Islet precursor cell (in vitro differentiated cells): ENCODE measurements around the gene FAM186B.
A peak's percentile ranks its signal among the peaks of the same experiment; 100 is the strongest.

Source experiments
- DNase-seq: peaks from one replicate; pipeline ENCODE4 v3.0.0-alpha.2; 2018

The FAM186B gene

DNA sequence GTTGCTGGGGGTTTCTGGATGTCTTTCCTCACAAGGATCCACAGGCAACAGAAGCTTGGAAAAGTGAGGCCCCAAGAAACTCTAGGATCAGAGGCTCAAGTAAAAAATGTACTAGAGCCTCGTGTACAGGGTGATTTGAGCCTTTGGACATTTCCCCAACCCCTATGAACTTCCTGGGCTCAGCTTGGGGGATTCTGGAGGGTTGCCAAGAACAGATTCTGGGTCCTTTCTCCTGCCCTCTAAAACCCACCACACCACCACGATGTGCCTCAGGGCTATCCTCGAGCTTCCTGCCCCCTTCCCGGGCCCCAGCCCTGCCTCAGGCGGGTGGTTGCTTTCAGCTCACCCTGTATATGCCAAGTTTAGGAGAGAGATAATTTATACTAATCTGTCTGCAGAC, 583 bp downstream of the FAM186B start:
- peak; percentile 41 for DNase-seq

DNA sequence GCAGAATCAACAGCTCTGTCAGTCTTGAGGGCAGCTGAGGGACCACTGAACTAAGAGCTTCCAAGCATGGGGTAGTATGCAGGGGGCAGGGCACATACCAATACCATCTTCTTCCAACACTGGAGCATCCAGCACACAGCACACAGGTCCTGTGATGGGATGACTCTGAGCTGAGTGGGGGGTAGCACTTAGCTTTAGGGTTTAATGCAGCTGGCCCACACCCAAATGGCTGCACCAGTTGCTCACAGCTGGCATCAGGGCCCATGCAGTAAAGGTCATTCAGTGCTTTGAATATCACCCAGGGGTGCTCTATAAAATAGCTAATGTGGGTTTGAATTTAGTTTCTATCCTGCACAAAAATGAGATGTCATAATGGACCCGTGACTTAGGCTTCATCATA, 1.7 kb downstream of the FAM186B start:
- DNase-seq = peak; percentile 32

DNA sequence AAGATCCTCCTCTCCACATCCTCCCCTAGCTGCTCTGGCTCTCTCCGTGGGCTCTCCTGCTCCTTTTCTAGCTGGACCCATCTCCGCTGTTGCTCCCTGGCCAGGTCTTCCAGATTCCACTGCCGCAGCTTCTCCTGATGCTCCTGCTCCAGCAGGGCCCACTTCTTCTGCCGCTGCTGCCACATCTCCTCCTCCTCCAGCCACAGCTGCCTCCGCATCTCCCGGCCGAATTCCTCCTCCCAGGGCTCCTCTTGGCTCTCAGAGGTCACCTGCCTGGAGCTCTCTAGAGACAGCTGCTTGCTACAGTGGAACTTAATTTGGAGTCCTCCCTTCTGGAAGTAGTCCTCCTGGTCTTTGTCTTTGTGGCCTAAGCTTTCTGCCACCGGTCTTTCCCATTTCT, 5.5 kb downstream of the FAM186B start:
- DNase-seq = peak; percentile 51

DNA sequence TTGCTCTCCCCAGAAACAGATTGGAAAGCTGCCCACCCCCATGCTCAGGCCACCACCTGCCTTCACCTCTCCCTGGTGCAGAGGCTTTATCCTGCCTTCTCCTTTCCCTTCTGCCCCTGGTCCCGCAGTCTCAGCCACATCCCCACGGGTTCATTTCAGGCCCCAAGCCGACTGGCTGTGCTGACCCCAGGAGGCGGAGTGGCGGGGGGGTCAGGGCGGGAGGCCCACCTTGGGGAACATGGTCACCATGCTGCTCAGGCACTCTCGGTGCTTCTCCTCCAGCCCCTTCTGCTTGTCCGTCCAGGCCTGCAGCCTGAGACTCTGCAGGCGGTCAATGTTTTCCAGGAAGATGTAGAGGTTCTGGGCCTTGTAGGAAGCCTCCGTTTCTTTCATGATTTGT, 6.9 kb downstream of the FAM186B start:
- peak; percentile 53 for DNase-seq

DNA sequence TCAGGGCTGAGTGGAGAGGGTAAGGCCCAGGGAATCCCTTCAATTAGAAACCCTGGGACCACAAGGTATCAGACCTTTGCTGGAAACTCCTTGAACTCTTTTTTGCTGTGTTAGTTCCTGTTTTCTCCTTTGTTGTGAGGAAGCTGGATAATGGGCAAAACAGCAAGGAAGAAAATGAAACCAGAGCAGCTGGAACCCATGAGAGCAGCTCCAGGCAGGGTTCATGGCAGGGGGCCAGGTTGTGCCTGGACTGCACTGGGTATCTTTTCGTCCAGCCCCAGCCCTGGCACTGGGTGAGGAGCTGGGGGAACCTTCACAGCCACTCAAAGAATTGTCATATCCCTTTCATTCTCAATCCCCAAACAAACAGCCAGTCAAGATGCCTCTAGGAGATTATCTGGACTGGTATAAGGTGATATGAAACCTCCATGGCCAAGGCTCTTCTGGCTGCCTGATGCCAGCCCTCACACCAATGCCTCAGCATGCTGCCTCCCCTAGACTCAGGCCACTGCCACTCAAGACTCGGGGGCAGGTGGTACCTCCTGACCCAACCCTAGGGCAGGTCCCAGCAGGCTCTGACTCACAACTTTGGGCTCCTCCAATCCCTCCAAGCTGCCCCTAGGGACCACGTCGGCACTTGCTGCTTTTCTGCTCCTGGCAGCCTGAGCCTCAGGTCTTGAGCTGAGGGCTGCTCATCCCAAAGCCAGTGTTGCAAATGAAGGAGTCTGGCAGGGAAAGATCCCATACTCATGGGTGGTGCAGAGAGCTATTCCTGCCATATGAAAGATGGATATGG, 16.5 kb downstream of the FAM186B start:
- peak; percentile 48 for DNase-seq

DNA sequence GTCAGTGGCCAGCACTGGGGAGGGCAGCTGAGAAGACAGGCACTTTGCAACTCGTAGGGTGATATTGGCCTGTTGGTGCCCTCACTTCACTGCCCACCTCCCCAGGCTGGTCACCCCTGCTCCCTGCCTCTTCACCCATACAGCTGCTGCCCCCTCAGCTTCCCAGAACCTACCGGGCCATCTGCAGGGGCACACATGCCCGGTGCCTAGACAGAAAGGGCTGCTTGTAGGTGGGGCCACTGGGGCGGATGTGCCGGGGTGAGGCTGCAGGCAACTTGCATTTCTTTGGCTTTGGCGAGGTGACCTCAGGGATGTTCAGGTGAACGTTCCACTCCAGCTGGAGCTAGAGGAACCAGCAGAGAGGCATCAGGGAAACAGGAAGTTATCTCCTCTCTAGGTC, 17.2 kb downstream of the FAM186B start:
- DNase-seq = peak; percentile 52

DNA sequence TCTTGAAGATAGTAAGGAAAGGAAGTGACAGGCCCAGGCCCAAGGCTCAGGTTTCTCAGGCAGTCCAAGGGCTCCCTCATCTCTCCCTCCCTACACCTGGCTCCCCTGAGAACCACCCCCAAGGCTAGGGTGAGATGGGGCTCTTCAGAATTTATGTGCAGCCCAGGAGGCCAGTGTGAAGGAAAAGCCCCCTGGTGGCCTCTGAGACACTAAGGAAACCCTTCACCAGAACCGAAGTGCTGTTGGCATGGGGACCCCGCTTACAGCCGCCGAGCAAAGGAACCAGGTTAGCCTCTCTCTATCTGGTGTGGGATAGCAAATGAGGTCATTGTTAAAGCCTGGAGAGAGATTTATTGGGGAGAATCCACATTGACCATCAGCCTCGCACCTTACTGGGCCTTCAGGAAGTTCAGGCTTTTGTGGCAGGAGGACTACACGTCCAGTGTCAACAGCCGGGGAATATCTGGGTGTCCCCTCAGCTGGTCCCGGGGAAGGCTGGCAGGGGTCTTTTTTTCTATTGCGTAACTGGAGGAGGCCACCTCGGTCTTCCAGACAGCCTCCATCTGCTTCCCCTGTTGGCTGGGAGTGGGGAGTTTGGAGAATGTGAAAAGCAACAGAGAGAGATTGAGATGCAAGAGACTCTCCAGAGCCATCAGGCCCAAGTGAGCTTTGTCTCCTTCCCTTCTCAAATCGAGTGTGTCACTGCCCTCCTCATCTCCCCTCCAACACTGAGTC, 18.1 kb downstream of the FAM186B start:
- DNase-seq = peak; percentile 52

DNA sequence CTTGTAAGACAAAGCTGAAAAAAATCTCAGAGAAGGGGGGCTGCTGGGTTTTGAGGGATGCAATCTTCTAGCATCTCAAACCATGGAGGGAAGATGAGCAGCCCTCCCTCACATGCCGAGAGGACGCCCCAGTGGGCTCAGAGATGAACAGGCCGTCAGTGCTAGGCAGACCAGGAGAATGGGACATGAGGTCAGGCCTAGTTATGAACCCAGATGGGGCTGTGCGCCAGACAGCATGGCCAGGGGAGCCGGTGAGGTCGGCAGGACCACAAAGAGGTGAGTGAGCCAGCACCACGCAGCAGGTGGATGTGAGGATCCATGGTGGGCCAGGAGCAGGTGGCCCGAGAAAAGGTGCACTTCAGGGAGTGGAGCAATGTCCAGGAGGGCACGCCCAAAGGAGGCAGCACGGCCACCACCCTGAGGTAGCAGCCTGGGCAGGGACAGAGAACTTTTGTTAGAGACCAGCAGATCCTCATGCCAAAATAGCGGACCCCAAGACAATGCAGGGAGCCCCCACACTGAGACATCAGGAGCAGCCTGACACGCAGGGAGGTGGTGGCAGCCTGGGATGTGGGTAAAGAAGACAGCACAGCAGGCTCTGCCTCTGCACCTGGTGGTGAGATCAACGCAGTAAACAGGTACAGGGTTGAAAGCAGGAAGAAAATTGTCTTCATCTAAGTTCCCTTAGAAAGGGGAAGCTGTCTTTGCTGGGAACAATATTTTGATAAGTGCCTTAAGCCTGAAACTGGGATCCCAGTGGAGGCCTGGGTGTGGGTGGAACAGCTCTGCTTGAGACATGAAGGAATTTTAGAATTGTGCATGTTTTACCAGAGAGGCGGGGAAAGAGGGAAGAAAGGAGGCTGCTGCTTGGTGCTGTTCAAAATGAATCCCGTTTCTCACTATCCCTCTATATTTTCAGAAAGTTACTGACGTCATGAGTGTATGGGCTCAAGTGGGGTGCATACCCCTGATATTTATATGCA, 19.7 kb downstream of the FAM186B start:
- peak; percentile 52 for DNase-seq

DNA sequence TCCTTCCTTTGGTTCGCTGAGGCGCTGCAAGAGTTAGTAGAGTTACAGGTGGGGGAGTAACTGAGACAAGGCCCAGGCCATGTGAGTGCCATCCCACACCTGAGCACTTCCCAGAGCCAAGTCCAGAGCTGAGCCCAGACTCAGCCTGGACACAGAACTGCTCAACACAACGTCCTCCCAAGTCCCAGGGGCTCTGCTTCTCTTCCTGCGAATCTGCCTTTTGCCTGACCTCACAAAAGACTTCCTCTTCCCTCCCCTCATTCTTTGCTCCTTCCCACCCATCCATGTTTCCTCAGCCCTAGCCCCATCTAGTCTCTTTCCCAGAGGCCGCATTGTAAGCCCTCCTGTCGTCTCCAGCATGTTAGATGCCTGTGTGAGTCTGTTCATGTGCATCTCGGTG, 20.8 kb downstream of the FAM186B start:
- DNase-seq = no peak

DNA sequence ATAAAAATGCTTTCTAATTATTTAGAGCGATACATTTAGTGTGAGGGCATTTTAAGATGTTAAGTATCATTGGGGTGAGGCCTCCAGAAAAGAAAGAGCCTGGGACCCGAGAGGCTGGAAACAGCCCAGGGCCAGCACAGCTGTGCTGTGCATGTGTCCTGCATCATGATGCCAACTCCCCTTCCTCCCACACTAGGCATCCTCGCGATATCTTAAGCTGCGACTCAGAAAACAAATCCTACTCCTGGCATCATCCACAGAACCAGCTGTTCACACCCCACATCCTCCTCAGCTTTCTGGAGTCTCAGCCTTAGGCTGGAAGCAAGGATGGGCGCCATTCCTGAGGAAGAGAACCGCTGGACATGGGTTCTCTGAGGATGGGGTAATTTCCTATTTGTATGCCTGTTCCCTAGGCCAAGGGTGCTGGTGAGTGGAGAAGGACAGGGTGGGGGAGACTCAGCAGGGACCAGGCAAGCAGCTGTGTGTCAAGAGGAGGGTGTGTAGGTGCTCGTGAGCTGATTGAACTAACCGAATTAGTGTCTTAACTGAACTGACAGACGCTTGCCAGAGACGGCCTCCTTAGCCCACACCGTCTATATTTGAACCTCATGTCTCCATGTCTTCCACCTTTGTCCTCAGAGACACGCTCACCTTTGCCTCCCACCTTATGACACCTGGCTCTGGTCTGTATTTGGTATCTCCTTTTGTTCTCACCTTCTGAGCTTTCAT, 21.9 kb downstream of the FAM186B start:
- peak; percentile 38 for DNase-seq

DNA sequence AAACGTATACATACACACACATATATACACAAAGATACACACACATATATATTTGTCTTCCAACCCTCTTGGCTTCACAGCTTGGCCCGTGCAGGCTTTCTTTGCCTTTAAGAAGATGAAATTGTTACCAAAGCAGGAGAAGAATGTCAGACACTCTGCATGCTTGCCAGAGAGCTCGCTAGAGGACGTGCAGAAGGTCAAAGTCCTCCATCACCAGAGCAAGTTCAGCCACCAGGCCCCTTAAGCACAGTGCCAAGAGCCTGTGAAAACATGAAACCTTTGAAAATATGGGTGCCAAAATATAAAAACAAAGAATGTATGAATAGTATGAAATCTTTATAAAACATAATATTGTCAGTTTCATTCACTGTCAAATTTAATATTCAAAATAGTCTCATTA, 22.6 kb downstream of the FAM186B start:
- peak; percentile 38 for DNase-seq

DNA sequence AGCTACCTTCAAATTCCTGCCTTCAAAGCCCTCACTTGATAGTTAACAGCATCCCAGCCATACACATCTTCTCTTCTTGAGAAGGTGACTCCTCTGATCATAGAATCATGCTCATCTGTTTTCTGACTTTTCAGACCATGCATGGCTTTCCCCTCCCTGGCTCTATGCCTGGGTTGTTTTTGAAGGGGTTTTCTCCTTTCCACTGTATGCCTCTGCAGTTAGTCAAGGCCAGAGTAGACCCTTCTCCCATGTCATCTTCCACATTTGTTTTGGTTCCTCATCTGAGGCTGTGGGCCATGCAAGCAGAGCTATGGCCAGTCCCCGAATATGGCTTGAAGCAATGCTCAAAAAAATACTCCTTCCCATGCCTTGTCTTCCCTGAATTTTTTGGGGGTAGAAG, 23.2 kb downstream of the FAM186B start:
- peak; percentile 12 for DNase-seq

DNA sequence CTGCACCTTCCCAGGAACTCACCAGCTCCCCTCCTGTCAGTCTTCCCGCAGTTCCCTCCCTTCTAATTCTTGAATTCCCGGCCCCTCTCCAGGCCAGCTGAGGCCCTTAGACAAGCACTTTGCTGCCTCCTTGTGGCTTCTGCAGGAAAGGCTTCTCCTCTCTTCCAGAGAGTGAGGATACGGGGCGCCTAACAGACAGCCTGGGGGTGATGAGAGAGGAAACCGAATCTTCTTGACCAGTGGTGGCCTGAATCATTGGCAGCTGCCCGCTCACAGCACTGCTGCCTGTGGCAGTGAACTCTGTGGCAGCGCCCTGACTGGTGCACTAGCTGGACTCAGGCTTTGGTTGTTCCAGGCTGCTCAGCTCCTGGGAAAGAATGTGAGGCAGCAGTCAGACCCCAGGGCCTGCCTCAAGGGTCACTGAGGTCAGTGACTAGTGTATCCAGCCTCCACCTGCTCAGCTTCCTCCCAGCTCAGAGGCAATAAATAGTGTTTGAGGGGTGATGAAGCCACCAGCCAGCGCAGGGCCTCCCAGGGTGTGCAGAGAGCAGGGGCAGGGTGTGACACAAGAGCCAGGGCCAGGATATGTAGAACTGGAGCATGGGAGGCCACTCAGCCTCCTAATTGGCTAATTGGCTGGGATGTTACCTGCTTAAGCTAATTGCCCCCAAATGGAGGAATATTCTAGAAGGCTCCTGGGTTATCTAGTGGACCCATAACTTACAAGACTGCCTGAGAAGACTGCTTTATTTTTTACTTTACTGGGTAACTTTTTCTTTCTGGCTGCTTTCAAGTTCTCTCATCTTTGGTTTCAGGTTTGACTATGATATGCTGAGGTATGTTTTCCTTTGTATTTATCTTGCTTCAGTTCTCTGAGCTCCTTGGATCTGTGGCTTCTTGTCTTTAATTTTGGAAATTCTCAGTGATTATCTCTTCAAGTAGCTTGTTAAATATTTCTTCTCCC, 24.6 kb downstream of the FAM186B start:
- peak; percentile 97 for DNase-seq

DNA sequence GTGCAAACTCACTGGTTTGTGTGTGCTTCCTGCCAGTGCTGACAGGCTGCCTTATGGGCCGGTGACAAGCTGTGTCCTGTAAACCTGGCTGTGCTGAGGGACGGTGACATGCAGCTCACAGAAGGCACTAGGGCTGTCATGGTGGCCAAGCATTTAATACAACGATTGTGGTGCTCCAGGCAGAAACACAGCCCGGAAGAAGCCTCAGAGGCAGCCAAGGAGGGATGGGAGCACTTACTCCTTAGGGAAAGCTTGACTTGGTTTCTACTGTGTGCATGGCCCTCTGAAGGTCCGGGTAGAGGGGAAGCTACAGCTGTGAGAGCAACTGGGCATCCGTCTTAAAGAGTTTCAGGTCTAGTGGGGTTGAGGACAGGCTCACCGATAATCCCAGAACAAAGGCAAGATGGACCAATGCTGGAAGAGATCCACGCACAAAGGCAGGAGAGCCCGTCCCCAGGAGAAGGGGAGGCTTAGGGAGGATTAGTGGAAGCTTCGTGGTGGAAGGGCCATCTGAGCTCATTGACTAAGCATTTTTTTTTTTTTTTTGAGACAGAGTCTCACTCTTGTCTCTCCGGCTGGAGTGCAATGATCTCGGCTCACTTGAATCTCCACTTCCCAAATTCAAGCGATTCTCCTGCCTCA, 26.8 kb downstream of the FAM186B start:
- peak; percentile 46 for DNase-seq

DNA sequence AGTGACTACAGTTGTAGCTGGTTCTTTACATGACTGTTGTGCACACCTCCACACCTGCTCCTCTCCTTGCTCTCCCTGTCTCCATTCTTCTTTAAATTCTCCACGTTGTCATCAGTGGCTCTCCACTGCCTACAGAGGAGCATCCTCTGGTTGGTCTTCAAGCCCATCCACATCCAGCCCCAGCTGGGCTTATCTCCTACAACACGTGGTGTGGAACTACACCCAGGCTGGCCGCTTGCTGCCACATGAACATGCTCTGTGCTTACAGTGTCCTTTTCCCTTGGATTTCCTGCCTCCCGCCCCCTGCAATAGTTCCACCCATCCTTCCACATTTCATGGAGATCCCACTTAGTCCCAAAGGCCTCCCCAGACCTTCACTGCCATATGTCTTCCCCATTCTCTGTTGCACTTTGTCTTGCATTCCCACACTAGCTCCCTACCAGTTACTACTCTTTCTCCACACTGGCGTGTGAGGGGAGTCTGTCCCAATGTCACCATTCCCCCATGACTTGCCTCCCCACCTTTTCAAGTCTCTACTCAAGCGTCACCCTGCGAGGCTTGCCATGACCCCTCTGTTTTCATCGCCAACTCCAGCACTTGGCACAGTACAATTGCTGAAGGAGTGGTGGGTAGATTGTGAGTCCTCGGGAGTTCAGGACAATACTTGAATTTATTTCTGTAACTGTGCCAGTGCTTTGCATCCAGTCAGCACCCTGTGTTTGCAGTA, 27.7 kb downstream of the FAM186B start:
- peak; percentile 45 for DNase-seq

DNA sequence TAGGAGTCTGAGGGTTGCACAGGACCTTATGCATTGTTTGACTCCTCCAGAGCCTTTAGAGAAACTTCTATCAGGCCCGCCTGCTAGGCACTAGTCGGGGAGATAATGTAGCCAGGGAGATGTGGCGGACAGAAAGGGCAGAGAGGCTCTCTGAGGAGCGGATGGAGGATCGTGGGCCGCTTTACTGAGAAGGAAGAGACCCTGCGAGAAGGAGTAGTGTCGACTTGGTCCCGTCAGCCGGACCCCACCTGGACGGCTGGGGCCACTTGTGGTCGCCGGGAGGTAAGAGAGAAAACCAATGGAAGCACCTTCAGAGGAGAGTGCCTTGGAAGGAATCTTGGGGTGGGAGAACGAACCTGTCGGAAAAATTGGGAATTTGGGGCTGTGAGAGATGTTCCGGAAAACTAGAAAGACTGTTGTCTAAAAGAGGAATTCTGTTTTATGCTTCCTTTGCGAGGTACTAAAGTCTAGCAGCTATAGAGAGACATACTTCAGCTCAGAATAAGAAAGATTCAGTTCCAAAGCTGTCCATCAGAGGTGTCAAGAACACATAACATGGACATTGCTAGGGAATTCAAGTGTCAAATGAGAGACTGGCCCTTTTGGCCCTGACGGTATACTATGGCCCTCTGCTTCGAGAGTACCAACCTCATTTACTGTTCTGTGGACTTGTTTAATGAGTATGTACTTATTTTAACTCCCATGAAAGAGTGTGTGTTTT, 36.8 kb downstream of the FAM186B start:
- no peak for DNase-seq

DNA sequence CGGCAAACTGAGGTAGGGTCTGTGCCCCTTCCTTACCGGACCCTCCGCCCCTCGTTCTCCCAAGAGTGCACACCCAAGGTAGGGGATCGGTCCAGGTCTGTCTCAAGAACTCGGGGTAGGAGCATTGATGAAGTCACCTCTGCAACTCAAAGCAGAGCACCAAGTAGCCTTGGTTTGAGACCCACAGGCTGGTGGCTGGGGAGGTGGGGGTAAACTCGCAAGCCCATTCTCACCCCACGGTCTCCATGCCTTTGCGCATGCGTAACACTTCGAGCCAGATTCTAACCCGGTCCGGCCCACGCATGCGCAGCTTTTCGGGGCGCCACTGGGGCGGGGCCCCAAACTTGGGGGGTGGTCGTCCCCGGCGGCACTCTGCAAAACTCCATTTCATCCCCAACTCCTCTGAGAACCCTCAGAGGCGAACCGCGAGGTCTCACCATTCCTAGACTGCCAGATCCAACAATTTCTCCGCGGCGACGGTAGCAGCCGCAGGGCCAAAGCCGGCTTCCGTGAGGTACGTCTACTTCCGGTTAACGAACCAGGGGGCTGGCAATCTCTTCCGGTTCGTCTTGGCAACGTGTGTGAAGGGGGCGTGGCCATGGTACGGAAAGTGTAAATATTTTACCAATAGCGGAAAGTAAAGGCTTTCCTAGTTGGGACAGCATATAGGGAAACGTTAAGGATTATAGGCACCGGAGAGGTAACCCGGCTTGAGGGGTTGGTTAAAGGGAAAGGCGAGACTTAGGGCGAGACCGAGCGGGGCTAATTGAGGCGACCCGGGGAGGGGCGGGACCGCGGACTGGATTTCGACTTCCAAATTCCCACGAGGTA, 37.6 kb downstream of the FAM186B start, which contains the start of gene MCRS1:
Gene MCRS1, minus strand, starts transcription at position 532 of the 831 bp plus-strand sequence. CDS start 1,411 bp downstream, outside the sequence.
- peak; percentile 94 for DNase-seq

DNA sequence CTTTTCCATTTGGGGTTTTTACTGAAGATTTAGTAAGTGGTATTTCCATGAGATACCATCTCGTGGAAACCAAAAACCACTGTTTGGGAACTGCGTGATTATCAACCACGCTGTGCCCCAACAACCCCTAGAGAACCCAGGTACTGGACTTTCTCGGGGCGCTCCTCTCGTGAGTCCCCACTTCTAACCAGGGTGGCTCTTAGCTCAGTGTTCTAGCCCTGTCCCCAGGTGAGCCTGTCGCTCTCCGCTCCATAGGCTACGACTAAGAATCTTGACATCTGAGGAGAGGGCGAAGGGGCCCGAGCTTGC, 38.2 kb downstream of the FAM186B start:
- DNase-seq = no peak
